GM19035 (cell line): ENCODE measurements around the gene HMCN2.

Experiments used
- ATAC-seq: cut with Tn5 transposase; IDR thresholded peaks from one replicate; pipeline ENCODE4 v1.9.1; 2021; ENCODE audit not compliant: unreplicated experiment

HMCN2 gene

DNA sequence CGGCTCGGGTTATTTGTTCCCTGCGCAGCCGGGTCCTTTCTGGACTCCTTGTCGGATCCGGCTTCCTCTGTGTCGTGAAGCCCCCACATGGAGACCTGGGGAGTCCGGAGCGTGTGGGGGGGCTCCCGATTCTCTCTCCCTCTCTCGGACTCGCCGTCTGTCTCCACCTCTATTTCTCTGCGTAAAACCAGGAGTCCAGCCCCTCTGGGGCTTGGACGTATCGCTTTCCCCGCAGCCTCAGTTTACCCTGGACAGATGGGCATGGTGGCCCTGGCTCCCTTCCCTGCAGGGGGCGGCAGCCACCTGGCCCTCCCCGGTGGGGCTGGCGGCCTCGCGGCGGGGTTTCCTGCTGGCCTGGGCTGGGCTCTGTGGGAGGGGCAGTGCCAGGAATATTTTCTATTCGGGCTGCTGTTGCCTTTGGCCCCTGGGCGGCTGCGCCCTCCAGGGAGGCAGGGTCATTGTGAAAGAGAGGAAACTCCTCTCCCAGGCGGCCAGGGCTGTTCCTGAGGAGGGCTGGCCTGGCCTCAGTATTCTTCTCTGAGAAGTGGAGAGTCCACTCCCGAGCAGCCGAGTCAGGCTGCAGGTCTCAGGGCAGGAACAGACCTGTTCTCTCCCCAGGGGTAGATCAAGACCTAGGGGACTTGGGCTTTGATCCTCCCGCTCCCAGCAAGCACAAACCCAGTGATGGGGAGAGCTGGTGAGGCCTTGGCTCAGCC, 179.9 kb downstream of the HMCN2 start:
- ATAC-seq = no peak

DNA sequence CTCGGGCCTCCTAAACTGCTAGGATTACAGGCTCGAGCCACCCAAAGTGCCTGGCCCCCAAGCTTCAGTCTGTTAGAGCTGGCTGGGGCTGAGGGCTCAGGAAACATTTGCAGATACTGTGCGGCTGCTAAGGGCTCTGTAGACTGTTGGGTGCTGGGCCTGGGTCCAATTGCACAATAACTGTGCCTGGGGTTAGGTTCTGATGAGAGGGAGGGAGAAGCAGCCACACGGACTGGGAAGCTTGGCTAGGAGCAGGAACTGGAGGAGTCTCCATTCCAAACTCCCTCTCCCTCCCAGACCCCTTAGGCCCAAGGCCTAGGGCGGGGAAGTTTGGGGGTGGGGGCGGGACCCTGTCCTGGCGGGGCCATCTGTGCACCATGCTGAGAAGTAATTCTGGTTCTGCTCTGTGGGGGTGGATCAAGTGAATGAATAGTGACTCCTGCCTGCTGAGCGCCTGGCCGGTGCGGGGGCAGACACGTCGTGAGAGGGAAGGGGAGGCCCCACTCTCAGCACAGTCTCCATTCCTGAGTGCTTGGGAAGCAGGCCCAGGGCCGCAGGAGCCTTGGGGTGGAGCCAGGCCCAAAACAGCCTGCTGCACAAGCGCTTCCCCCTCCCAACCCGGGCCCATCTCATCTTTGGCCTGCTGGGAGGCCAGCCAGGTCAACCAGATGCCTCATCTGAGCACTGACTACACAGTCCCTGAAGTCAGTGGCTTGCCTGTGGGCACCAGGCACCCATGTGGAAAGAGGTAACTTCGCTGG, 180.7 kb downstream of the HMCN2 start:
- no peak for ATAC-seq

DNA sequence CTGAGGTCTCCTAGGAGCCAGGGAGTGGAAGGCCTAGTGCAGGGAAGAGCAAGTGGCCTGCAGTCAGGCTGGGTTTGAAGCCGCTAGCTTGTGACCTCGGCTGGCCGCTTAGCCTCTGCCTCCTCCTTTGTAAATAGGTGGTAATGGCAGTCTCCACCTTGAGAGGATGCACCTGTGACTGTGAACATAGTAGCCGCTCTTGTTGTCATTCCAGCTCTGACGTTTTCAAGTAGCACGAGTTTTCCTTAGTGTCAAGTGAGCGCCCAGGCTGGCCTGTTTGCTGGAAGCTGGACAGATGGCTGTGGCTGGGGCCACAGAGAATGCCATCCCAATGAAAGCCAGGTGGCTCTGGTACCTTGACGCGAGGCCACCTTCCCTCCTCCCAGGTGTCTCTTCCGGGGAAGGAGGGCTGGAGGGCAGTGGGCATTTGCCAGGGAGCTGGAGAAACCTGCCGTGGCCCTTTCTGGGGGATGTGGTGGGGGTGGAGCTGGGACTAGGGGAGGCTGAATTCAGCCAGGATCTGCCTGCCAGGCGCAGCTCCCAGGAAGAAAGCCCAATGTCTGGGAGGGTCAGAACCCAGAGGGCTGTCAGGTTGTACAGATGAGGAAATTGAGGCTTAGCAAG, 181.7 kb downstream of the HMCN2 start:
- ATAC-seq = no peak

DNA sequence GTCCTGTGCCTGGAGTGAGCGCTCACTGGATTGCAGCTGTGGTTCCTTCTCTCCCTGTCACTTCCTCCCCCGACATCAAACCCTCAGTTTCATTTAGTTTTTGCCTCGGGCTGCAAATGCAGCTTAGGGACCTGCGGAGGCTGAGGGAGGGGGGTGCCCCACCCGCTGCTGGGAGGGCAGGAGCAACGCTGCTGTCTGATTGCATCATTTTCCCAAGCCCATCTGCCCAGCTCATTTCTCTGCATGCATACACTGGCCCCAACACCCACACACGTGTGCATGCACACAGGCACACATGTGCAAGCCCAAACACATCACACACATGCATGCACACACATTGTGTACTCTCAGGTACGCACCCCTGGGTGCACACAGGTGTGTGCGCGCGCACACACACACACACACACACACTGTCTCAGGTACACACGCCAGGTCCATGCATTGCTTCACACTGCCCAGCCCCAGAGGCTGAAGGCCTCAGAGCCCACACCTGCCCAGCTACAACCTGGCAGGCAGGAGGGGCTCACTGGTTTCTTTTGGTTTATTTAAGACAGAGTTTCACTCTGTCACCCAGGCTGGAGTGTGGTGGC, 182.6 kb downstream of the HMCN2 start:
- no peak for ATAC-seq

DNA sequence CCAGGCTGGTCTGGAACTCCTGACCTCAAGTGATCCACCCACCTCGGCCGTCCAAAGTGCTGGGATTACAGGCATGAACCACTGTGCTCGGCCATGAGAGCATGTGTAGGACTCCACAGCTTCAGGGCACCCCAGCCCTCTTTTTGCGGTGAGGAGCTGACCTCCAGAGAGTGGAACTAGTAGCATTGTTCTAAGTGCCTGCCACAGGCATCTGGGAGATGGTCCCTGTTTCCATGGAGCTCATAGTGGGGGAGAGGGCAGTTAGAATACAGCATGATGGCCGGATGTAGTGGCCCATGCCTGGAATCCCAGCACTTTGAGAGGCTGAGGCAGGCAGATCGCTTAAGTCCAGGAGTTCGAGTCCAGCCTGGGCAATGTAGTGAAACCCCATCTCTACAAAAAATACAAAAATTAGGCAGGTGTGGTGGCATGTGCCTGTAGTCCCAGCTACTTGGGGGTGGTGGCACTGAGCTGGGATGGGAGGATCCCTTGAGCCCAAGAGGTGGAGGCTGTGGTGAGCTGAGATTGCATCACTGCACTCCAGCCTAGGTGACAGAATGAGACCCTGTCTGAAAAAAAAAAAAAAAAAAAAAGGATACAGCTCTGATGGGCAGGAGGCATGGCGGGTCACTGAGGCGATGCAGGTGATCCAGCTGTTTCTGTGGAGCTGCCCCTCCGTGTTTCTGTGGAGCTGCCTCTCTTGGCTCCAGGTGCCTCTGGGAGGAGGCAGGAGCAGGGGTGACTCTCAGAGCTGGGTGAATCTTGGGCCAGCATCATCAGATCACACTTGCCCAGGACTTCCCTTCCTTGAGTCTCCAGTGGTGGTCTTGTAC, 183.4 kb downstream of the HMCN2 start:
- ATAC-seq = no peak

DNA sequence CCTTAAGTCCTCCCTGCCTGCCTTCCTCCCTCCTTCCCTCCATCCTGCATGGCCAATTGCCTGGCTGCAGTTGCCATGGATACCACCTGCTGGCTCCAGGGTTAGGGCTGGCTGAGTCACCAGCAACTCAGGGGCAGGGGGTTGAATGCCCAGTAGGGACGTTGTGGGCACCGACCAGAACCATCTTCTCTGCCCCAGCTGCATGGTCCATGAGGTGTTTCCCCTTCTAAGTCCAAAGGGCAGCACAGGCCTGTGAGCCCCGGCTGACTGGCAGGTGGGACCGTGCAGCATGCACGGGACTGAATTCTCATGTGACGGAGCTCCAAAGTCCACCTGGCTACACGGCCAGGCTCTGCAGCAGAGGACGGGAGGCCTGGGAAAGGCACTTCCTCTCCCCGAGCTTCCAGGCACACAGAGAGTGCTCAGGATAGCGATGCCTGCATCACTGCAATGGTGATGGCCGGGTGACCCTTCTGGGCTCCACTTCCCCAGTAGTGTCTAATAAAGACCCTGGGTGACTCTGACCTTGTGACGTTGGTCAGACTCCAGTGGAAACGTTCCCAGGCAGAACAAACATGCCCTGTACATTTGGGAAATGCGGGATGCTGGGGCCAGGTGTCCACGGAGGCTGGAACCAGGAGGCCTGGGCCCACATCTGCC, 184.9 kb downstream of the HMCN2 start:
- ATAC-seq = no peak

DNA sequence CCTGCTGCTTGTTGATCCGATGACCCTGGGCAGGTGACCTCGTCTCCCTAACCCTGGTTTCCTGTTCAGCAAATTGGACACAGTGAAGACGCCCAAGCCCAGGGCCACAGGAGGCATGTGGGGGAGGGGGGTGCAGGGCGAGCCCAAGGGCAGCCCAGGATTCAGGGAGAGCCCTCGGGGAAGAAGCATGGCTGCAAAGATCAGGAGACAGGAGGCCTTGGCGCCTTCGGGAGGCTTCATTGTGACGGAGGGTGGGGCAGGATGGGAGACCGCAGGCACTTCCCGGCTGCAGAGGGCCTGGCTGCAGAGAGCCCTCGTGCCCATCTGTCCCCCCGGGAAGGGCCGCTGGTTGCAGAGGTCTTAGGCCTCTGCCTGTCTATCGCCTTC, 185.4 kb downstream of the HMCN2 start:
- ATAC-seq = no peak

DNA sequence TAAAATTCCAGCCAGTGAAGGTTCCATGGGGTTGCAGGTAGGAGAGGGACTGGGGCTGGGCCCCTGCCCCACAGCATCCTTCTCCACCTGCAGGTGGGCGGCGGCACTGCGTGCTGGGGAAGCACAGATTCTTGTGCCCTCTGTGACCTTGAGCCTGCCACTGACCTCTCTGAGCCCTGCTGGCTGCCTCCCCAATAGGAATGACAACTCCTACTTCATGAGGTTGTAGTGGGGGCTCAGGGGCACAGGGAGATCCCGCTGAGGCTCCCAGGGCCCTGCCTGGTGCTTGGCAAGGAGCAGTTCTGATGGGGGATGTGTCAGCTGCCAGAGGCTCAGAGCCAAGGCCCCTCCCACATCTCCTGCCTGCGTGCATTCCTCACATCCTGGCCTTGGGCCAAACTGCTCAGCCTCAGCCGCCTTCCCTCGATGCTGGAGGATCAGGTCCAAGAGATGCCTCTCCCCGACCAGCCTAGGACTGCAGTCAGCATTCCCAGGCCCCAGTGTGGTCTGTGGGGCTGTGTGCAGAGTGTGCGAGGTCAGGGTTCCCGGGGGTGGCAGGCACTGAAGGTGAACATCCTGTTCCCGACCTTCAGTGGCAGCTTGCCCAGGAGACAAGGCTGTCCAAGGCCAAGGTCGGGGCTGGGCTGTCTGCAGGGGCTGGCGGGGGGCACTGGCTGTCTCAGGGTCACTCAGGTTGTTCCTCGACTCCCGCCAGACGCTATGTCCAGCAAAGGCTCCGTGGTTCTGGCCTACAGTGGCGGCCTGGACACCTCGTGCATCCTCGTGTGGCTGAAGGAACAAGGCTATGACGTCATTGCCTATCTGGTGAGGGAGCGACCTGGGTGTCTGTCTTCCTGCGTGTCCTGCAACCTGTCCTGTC, 186.2 kb downstream of the HMCN2 start:
- ATAC-seq = no peak

DNA sequence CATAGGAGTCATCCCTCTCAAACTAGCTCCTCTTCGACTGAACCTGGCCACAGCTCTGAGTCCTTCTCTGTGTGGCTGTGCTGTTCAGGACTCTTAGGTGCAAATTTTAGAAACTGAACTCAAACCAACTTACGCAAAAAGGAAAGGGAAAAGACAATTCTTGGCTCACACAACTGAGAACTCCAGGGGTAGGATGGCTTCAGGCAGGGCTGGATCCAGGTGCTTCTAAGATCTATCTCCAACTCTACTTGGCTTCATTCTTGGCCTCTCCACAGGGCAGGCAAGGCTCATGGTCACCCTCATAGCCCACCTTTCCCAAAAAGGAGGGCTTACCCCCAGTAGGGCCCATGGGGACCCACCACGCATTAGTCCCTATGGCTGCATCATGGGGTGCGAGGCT, 187.3 kb downstream of the HMCN2 start:
- ATAC-seq = no peak

DNA sequence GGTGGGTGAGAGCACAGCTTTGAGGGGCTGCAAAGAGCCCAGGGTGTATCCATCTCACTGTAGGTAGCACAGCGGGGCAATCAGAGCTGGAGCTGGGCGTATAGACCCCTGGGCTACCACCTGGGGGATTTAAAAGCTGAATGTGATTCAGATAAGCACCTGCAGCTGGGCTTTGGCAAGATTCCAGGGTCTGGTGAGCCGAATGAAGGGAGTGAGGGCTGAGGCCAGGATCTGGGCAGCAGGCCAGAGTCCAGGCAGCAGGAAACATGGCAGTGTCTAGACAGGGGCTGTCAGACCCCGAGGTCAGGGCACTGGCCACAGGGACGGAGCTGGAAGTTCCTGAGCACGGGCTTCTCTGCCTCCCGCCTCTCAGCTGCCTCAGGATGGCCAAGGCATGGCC, 187.9 kb downstream of the HMCN2 start:
- no peak for ATAC-seq

DNA sequence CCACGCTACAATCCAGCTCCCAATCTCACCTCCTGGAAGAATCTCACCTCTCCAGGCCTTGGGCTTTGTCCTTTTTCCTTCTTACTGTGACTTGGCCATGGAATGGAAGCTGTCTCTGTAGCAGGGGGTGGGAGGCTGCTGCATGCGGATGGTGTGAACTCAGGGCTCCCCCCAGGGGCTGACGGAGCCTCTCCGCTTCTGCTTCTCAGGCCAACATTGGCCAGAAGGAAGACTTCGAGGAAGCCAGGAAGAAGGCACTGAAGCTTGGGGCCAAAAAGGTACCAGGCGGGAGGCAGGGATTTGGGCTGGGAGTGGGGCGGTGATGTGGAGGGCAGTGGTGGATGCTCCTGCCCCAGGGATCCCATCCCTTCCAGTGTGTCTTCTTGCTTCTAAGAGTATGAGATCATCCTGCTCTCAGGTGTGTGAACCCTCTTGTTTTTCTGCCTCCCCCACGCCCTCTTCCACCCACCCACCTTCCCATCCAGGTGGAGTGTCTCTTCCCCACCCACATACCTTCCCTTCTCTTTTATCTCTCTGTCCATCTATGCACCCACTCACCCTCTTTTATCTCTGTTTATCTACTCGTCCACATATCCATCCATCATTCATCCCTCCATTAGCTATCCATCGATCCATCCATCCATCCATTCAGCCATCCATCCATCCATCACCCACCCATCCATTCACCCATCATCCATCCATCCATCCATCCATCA, 188.7 kb downstream of the HMCN2 start:
- ATAC-seq = no peak

DNA sequence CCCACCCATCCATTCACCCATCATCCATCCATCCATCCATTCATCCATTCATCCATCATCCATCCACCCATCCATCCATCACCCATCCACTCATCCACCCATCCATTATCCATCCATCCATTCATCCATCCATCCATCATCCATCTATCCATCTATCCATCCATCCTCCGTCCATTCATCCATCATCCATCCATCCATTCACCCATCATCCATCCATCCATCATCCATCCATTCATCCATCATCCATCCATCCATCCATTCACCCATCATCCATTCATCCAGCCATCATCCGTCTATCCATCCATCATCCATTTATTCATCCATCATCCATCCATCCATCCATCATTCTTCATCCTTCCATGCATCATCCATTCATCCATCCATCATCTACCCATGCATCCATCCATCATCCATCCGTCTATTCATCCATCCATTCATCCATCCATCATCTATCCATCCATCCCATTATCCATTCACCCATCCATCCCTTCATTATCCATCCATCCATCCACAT, 189.3 kb downstream of the HMCN2 start:
- no peak for ATAC-seq

DNA sequence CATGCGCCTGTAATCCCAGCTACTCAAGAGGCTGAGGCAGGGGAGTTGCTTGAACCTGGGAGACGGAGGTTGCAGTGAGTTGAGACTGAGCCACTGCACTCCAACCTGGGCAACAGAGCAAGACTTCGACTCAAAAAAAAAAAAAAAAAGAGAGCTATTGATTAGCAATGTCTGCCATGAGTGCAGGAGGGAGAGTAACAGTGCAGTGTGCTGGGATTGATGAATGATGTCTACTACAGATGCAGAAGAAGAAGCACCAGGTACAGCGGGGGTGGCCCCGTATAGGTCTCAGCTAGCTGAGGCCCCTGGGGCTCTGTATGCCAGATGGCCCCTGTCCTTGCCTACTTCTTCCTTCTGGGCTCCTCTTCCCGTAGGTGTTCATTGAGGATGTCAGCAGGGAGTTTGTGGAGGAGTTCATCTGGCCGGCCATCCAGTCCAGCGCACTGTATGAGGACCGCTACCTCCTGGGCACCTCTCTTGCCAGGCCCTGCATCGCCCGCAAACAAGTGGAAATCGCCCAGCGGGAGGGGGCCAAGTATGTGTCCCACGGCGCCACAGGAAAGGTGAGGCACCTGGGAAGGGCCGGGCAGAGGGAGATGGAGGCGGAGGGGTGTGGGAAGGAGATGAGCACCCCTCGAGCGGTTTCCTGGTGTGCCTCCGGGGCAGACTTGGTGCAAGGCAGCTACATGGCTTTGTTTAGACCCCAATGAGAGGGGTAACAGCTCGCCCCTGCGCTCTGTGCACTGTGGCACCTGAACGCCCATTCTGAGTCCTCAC, 192.7 kb downstream of the HMCN2 start:
- ATAC-seq = no peak

DNA sequence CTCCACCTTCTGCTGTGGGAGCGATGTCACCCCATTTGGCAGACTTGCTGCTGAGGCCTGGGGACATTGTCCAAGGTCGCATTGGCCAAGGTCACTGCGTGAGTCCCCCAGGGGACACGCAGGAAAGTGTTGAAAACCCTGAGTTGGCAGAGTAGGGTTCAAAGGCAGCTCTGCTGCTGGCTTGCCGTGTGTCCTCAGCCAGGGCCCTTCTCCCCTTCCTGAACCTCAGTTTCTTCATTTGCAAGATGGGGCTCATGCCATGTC, 193.2 kb downstream of the HMCN2 start:
- ATAC-seq = no peak

DNA sequence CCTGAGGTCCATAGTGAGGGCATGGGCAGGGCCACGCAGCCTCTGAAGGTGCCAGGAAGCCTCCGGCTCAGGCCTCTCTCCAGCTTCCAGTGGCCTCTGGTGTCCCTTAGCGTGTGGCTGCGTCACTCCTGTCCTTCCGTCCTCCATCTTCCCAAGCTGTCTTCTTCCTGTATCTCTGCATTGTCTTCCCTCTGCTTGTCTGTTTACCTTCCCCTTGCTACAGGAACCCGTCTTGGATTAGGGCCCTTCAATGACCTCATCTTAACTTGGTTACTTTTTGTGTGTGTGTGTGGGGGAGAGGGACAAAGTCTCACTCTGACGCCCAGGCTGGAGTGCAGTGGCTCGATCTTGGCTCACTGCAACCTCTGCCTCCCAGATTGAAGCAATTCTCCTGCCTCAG, 193.6 kb downstream of the HMCN2 start:
- no peak for ATAC-seq

DNA sequence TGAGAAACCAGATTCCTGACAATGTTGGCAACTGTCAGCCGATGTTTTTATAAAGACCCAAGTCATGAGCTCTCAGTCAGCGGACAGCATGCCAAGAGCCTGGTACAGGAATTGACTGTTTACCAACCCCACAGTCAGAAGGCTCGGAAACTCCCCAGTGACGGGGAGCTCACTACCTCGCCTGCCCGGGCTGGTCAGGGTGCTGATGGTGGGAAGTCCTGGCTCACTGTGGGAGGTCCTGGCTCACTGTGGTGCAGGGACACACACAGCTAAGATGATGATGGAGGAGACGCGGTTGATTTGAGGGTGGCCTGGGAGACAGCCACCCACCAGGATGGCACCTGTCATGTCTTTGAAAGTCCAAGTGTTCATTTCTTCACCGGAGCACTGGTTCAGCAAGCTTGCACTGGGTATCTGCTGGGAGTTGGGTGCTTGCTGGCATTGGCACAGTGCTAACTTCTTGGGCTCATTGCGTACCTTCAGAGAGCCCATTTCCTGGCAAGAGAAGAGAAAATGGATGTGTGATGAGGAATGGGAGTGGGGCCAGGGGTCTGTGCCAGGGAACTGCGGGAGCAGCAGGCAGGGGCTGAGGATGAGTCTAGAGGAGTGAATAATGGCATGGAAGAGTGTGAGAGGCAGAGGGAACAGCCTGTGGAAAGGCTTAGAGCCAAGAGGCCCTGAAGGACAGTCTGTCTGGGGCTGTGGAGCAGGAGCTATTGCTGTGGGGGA, 194.5 kb downstream of the HMCN2 start:
- ATAC-seq = no peak

DNA sequence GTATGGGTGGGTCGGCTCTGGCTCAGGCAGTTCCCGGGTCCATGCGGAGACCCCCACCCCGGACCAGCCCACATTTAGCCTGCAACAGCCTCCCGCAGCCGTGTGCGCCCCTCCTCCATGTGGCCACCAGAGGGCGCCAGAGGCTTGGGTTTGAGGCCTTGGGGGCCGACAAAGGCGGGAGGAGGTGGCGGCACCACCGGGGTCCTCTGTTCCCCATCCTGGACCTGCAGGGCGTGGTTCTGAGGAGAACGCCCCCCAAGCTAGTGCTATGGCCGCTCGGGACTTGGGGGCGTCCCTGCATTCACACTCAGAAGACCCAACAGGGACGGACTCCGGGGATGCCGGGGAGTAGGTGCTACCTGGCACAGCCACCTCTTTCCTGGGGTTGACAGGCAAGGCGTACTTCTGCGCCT, 195.7 kb downstream of the HMCN2 start:
- no peak for ATAC-seq
